Activated naive CD8-positive, alpha-beta T cell treated with anti-CD3 and anti-CD28 coated beads, Interleukin-2, amount 50 U/mL, for 16 hours (primary cell): ENCODE data around the gene PPIF.
A peak's percentile ranks its signal among the peaks of the same experiment; 100 is the strongest.

ENCODE experiments used
- DNase-seq: peaks from one replicate; pipeline ENCODE4 v3.0.0-alpha.2; 2020; ENCODE audit warnings: low read depth, low spot score

The PPIF gene

DNA sequence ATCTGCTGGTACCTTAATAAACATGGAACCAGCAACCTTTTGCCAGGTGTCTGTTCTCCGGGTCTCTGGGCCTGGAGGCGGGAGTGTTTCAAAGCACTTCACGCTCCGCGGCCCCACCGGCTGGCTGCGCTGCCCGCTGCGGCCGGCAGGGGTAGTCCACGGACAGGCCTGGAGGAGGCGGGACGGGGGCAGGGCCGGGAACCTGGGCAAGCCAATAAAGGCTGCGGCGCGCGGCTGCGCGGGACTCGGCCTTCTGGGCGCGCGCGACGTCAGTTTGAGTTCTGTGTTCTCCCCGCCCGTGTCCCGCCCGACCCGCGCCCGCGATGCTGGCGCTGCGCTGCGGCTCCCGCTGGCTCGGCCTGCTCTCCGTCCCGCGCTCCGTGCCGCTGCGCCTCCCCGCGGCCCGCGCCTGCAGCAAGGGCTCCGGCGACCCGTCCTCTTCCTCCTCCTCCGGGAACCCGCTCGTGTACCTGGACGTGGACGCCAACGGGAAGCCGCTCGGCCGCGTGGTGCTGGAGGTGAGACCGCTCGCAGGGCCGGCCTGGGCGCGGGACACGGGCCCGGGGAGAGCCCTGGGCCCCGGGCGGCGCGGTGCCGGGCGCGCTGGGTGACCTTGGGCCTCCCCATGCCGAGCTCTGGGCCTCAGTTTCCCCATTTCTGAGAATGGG lies at the start of gene PPIF:
Gene PPIF (plus strand): TSS at position 244 of the 668 bp plus-strand sequence. CDS start 80 bp downstream, at position 324.
- DNase-seq: peak; percentile 87

DNA sequence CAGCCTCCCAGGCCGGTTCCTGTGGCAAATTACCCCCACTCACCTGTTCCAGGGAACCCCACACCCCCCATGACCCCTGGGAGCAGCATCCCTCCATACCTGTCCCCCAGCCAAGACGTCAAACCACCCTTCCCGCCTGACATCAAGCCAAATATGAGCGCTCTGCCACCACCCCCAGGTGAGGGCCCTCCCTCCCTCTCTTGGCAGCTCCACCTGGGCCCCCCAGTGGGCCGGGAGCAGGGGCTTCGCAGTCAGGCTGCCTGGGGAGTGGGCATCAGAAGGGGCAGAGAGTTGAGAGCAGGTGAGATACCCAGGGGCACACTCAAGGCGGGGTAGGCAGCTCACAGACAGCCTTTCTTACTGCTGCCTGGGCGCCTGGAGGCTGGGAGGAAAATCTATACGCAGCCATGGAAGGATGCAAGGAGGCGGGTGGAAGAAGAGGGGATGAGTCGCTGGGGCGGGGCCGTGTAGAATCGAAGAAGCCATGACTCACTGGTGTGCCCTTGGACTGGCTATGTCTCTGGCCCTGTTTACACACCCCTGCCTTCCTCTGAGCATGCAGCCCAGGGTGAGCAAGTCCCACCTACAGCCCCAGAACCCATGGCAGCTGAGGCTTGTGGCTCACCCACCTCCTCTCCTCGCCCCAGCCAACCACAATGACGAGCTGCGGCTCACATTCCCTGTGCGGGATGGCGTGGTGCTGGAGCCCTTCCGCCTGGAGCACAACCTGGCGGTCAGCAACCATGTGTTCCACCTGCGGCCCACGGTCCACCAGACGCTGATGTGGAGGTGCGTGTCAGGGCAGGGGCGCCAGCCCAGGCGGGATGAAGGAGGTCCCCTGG lies 48.6 kb upstream of the PPIF start:
- DNase-seq: no peak

GRCh38 chr10:79299397-79300241 lies 47.6 kb upstream of the PPIF start:
- no peak for DNase-seq

- DNase-seq: no peak
These were observed 46.6 kb upstream of the PPIF start for GRCh38 chr10:79300711-79301110.

DNA sequence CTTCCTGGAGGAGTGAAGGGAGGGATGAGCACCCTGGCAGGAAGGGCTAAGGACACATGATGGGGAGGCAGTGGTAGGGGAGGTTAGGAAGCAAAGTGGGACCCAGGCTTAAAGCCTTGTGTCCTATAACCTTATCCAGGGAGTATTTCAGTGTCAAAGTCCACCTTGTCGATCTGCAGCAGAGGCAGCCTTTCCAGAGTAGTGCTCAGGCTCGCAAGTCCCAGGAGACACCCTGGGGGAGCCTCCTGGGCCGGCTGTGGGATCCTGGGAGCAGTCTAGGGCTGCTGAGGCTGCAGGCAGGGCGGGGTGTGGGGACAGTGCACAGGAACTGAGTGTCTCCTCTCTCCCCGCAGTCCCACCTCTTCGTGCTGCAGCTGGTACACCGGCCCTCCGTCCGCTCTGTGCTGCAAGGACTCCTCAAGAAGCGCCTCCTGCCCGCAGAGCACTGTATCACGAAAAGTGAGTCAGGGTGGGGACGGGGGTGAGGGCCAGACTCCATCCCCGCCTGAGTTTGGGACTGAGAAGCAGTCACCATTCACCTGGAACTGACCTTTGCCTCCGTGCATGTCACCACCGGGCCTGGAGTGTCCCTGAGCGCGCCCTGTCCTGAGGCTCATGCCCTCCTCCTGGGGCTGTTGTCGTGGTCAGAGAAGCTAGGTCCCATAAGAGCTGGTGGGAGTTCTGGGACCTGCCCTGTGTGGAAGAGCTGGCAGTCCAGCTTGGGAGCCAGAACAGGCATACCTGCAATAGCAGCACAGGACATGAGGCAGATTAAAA lies 45.3 kb upstream of the PPIF start:
- no peak for DNase-seq

DNA sequence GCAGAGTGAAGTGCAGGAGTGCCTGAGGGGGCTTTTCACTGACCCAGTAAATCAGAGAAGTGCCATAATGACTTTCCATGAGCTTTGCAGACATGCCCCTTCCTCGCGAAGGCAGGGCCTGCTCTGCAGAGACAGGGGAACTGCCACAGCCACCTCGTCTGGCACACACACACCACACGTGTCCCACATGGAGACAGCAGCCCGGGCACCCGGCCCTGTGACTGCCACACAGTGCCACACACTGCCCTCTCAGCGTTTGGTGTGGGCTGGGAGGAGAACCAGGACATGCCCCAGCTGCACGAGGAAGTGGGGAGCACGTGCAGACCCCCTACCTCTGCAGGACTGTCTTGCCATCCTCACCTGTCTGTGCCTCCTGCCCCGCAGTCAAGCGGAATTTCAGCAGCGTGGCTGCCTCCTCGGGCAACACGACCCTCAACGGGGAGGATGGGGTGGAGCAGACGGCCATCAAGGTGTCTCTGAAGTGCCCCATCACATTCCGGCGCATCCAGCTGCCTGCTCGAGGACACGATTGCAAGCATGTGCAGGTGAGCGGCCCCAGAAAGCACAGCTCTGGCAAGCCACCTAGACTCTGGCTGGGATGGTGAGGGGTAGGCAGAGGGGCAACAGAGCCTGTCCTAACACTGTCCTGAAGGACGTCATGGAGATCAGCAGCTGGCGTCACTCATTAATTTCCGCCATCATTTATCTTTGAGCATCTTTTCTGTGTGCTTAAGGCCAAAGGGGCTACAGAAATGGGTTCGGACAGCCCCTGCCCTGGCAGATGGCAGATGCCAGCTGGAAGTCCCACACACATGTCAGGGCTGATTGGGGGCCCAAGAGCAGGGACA lies 43.4 kb upstream of the PPIF start:
- DNase-seq: no peak

DNA sequence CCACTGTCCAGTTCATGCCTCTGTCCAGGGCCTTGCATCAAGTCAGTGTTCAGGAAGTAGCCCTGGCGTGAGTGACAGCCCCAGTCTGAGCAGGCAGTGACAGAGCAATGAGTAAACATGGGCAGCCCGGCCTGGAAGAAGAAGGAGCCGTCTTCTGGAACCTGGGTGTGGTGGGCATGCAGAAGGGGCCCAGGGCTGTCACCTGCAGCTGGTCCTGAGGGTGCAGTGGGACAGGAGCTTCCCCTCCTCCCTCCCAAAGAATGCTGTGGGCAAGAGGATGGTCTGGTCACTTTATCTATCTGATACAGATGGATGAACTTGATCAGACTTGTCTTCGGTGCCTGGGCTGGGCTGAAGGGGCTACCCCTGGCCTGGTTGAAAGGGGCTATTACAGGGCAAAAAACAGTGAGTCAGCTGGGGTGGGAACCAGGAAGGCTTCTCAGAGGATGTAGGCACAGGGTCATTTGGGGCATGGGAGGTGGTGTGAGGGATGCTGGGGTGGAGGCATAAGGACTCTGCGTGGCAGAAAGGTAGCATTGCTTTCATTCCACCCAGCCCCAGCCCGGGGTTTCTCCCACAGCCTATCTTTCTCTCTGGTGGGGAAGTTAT lies 42.7 kb upstream of the PPIF start:
- DNase-seq: no peak

DNA sequence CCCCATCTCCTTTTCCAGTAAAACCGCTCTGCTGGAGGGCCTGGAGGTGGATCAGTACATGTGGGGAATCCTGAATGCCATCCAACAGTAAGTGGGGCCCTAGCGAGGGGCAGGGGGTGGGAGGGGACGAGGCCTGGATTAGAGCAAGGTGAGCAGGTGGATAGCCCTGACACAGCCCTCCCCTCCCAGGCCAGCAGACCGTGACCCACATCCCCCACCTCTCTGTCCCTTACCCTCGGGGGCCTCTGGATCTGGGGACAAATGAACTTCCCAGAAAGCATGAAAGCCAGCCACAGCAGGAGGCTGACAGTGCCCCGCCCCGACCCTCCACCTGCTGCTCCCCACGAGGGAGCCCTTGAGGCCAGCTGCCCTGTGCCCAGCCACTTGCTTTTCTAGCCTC lies 41.8 kb upstream of the PPIF start:
- DNase-seq: no peak

GRCh38 chr10:79305988-79306387 lies 41.3 kb upstream of the PPIF start:
- DNase-seq: no peak

DNA sequence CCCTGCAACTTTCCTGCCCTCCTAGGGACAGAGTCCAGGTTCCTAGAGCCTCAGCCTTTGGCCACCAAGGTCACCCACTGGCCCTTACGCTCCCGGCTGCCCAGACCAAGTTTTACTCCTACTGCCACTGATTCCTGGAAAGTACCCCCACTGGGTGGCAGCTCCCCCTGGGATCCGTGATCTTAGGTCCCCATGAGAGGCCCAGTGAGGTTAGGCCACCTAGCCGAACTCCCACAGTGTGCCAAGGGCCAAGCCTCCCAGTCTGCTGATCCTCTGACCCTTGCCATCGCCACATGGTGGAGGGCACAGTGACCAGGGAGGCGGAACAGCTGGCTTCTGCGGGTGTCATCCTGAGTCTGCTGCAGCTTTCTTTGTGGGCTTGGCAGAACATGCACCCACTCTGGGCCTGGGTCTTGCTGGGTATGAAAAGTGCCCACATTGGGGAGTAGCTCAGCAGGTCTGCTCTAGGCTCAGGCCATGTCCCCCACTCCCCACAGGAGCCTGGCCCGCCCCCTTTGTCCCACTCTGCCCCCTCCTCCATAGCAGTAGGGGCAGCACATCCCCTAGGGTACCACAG lies 40.5 kb upstream of the PPIF start:
- no peak for DNase-seq

DNA sequence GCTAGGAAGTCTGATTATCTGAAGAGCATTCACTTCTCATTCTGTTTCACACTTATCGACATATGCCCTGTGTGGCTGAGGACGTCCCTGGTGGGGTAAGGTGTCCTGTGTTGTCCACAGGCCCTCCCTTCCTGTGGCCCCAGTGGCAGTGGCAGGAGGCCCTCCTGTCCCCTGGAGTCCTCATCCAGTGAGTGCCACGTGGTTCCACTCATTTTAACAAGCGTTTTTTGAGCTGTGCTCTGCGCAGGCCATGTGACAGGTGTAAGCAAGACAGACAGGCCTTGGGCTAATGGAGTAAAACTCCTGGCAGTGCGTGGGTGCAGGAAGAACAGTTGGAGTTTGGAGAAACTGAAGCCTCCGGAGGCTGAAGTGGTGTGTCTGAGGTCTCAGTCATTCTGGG lies 39.3 kb upstream of the PPIF start:
- no peak for DNase-seq

GRCh38 chr10:79308969-79309665 lies 38.2 kb upstream of the PPIF start:
- no peak for DNase-seq

GRCh38 chr10:79310200-79310865 lies 36.9 kb upstream of the PPIF start:
- no peak for DNase-seq

DNA sequence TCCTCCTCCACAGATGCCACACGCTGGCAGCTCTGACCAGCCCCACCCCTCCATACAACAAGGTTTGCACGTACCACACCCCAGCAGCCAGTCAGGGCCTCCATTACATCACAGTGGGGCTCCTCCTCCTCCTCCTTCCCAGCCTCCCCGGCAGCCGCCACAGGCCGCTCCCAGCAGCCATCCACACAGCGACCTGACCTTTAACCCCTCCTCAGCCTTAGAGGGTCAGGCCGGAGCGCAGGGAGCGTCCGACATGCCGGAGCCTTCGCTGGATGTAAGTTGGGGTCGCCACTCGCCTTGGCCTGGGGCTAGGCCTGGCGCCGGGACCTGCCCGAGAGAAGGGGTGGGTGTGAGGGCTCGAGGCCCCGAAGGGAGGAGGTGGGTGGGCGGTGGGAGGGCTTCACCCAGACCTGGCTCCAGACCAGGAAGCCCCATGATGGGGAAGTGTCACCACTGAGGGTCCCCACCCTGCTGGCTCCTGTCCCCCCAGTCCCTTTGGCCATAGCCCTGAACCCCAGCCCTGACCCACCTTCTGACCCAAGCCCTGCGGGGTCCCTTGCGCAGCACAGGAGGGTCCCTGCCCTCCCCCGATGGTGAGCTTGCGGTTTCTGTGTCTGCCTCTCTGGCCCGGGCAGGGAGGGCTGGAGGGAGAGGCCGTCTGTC lies 36.2 kb upstream of the PPIF start:
- no peak for DNase-seq

DNA sequence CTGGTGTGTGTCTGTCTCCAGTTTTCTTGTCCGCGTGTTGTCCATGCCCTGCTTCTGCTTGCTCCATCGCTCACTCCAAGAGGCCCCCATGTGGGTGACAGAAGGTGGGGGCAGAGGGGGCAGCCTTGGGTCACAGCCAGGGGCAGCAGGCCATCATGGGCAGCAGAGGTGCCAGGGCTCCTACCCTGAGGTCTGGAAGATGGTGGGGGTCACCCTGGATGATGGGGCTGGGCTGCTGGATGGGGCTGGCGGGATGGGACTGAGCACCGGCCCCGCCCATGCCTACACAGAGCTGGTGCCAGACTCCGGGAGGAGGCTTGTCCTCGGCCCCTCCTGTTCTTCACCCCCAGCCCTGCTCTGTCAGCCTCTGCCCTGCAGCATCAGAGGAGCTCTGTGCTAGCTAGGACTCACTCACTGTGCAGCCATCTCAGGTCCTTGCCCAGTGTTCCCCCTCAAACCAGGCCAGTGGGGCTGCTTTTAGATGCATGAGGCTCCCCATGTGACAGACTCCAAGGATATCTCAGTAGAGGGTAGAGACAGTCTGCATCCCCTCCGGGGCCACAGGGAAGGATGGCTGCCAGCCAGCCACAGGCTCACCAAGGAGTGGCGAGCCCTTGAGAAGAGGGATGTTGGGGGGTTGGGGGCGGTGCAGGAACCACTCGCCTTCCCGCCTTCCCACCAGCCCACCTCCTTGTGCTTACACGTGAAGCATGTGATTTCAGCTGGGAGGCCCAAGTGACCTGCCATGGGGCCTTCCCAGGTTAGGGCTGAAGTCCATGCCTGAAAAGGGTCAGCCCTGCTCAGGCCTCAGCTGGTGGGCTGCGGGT lies 35.5 kb upstream of the PPIF start:
- DNase-seq: no peak

DNA sequence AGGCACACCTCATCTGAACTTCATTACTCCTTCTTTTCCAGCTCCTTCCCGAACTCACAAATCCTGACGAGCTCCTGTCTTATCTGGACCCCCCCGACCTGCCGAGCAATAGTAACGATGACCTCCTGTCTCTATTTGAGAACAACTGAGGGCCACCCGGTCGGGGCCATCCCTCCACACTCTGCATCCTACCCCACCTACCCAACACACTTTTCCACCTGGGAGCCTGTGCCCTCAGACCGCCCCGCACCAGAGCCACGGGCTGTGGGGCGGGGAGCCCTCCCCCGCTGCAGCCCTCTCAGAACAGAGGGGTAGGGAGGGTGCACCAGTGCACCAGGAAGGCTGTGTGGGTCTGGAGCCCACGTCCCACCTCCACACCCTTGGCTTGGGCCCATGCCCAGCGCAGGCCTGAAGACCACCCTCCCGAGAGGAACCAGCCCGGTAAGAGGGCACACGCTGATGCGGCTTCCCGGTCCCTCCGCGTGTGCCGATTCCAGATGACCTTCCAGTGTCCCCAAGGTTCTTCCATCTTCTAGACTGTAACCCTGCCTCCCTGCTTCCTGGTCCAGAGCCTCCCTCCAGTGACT lies 34.6 kb upstream of the PPIF start:
- DNase-seq: no peak

GRCh38 chr10:79313320-79313719 lies 33.9 kb upstream of the PPIF start:
- no peak for DNase-seq
